Duodenal mucosa (tissue), 2 donors: ENCODE results near the gene RSBN1.
"Not testable (repeated sequence)": the region's sequence is repeated elsewhere in the genome, so short reads cannot be mapped to it uniquely, and the experiment has no call there.

Experiments
- H3K27ac ChIP-seq: one replicate; pipeline ENCODE4 v1.7.0; 2013; ENCODE audit warnings: low read depth, low read length
- H3K27me3 ChIP-seq, 2 donors: one replicate each; pipeline ENCODE4 v1.7.0; 2013; ENCODE audit warnings: low read length in 2 of 2, control low read depth in 1 of 2; ENCODE audit not compliant: insufficient read depth in 2 of 2, control insufficient read depth in 1 of 2
- H3K36me3 ChIP-seq, 2 donors: one replicate each; pipeline ENCODE4 v1.7.0; 2013; ENCODE audit warnings: low read length in 2 of 2, control low read depth in 1 of 2; ENCODE audit not compliant: insufficient read depth in 2 of 2, control insufficient read depth in 1 of 2
- H3K4me1 ChIP-seq, 2 donors: one replicate each; pipeline ENCODE4 v1.7.0; 2013; ENCODE audit warnings: low read length in 2 of 2, control low read depth in 1 of 2; ENCODE audit not compliant: insufficient read depth in 2 of 2, control insufficient read depth in 1 of 2
- H3K4me3 ChIP-seq, 2 donors: one replicate each; pipeline ENCODE4 v1.7.0; 2013; ENCODE audit warnings: low read length in 2 of 2, low read depth in 1 of 2
- H3K9ac ChIP-seq, 2 donors: one replicate each; pipeline ENCODE4 v1.7.0; 2013; ENCODE audit warnings: low read length in 2 of 2, low read depth in 1 of 2
- H3K9me3 ChIP-seq, 2 donors: one replicate each; pipeline ENCODE4 v1.7.0; 2013; ENCODE audit warnings: low read length in 2 of 2, control low read depth in 1 of 2; ENCODE audit not compliant: control insufficient read depth in 1 of 2

The RSBN1 gene

GRCh38 chr1:113852694-113853093 is 40.4 kb upstream of the RSBN1 start:
- not testable (repeated sequence) for H3K4me3 ChIP-seq, H3K4me1 ChIP-seq, H3K27ac ChIP-seq

GRCh38 chr1:113850127-113850796 is 38.0 kb upstream of the RSBN1 start:
- peaks cover 6 to 8% of the 10 kb centered on the region in 2 donors for H3K36me3 ChIP-seq
- no peak overlapping the region for H3K4me3 ChIP-seq

More at GRCh38 chr1:113852694-113853093, 40.4 kb upstream of the RSBN1 start:
- H3K9ac ChIP-seq, H3K36me3 ChIP-seq, H3K27me3 ChIP-seq, H3K9me3 ChIP-seq: not testable (repeated sequence)

GRCh38 chr1:113849072-113849471 is 36.8 kb upstream of the RSBN1 start:
- no peak overlapping the region for H3K9ac ChIP-seq
- no peaks in the 10 kb centered on the region for H3K4me1 ChIP-seq
- H3K9me3 ChIP-seq, result no peaks in the 10 kb centered on the region

More at GRCh38 chr1:113850127-113850796, 38.0 kb upstream of the RSBN1 start:
- Histone ChIP-seq H3K27me3 (no peaks in the 10 kb centered on the region), H3K4me1 (no peaks in the 10 kb centered on the region), H3K9me3 (no peaks in the 10 kb centered on the region), H3K27ac (no peak overlapping the region), H3K9ac (no peak overlapping the region)

GRCh38 chr1:113846391-113847035 is 34.2 kb upstream of the RSBN1 start:
- Histone ChIP-seq H3K4me1 (no peaks in the 10 kb centered on the region), H3K27ac (no peak overlapping the region), H3K9me3 (no peaks in the 10 kb centered on the region), H3K27me3 (no peaks in the 10 kb centered on the region), H3K36me3 (peaks cover 0 to 6% of the 10 kb centered on the region in 2 donors), H3K4me3 (no peak overlapping the region), H3K9ac (no peak overlapping the region)

More at GRCh38 chr1:113849072-113849471, 36.8 kb upstream of the RSBN1 start:
- no peak overlapping the region for H3K4me3 ChIP-seq
- H3K27me3 ChIP-seq, result no peaks in the 10 kb centered on the region
- no peak overlapping the region for H3K27ac ChIP-seq
- H3K36me3 ChIP-seq, result peaks cover 0 to 6% of the 10 kb centered on the region in 2 donors

- no peaks in the 10 kb centered on the region for H3K9me3 ChIP-seq
- H3K4me1 ChIP-seq, result no peaks in the 10 kb centered on the region
- H3K36me3 ChIP-seq, result peaks cover 0 to 2% of the 10 kb centered on the region in 2 donors
- no peak overlapping the region for H3K27ac ChIP-seq
- no peak overlapping the region for H3K9ac ChIP-seq
- H3K4me3 ChIP-seq, result no peak overlapping the region
- H3K27me3 ChIP-seq, result no peaks in the 10 kb centered on the region
These were observed 24.3 kb upstream of the RSBN1 start for GRCh38 chr1:113836534-113836933.

- no peak overlapping the region for H3K9ac ChIP-seq
- peaks cover 0 to 6% of the 10 kb centered on the region in 2 donors for H3K36me3 ChIP-seq
- H3K4me3 ChIP-seq, result no peak overlapping the region
- H3K27me3 ChIP-seq, result no peaks in the 10 kb centered on the region
- H3K27ac ChIP-seq, result no peak overlapping the region
- no peaks in the 10 kb centered on the region for H3K4me1 ChIP-seq
- H3K9me3 ChIP-seq, result no peaks in the 10 kb centered on the region
These were observed 23.5 kb upstream of the RSBN1 start for GRCh38 chr1:113835686-113836290.

- Histone ChIP-seq H3K36me3 (peaks cover under 1 to 7% of the 10 kb centered on the region in 2 donors), H3K4me3 (no peak overlapping the region), H3K4me1 (no peaks in the 10 kb centered on the region), H3K9me3 (no peaks in the 10 kb centered on the region), H3K27me3 (no peaks in the 10 kb centered on the region), H3K27ac (no peak overlapping the region), H3K9ac (no peak overlapping the region)
These were observed 22.4 kb upstream of the RSBN1 start for GRCh38 chr1:113834716-113835115.

GRCh38 chr1:113830039-113830438 is 17.8 kb upstream of the RSBN1 start:
- peaks cover 3 to 7% of the 10 kb centered on the region in 2 donors for H3K36me3 ChIP-seq
- no peak overlapping the region for H3K4me3 ChIP-seq
- no peaks in the 10 kb centered on the region for H3K9me3 ChIP-seq

GRCh38 chr1:113821916-113822315 is 9.6 kb upstream of the RSBN1 start:
- Histone ChIP-seq H3K4me1 (no peaks in the 10 kb centered on the region), H3K27ac (no peak overlapping the region), H3K36me3 (peaks cover 5 to 7% of the 10 kb centered on the region in 2 donors), H3K9ac (no peak overlapping the region), H3K4me3 (no peak overlapping the region), H3K9me3 (no peaks in the 10 kb centered on the region), H3K27me3 (no peaks in the 10 kb centered on the region)

More at GRCh38 chr1:113830039-113830438, 17.8 kb upstream of the RSBN1 start:
- H3K27ac ChIP-seq, result no peak overlapping the region
- H3K4me1 ChIP-seq, result no peaks in the 10 kb centered on the region
- H3K9ac ChIP-seq, result no peak overlapping the region
- no peaks in the 10 kb centered on the region for H3K27me3 ChIP-seq

GRCh38 chr1:113818578-113818977 is 6.3 kb upstream of the RSBN1 start:
- Histone ChIP-seq H3K27ac (no peak overlapping the region), H3K27me3 (no peaks in the 10 kb centered on the region), H3K4me1 (no peaks in the 10 kb centered on the region), H3K9ac (no peak overlapping the region), H3K4me3 (no peak overlapping the region), H3K36me3 (peaks cover 5 to 7% of the 10 kb centered on the region in 2 donors), H3K9me3 (no peaks in the 10 kb centered on the region)
